Measurements from ENCODE around the gene PARD6A. TPM values are rescaled to one million over a fixed set of nuclear protein-coding genes. Genes with fewer than 3 reads are reported as not detected.

The PARD6A gene
- polyA plus RNA-seq, 1 donor (not counting 4 experiments of a cell fraction or from before 2014, with no cell fraction given): 0.20 TPM

DNA sequence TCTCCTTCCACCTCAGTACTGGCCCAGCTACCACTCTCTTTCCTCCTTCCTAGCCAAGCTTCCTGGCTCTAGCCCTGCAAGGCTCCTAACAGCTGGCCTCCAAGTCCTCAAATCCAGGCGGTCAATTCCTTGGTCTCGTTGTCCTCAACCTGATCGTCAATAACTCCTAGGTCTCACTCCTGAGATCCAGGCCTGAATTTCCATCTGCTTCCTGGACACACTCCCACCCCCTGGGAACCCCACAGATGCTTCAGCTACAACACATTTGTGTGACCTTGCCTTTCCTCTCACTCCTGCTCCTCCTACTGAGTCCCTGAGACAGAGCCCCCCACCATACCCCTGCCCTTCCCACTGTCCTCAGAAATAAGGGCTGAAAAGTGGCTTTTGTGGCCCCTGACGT is 3.5 kb downstream of the PARD6A start:
- dilution Hi-C loops (cut with MboI; ENCODE audit: extremely low pct_ligation_motif_present, low sequenced_read_pairs): no loop called here
- no peak overlapping the region for H3K4me3 ChIP-seq (ENCODE audit: control insufficient read depth in 2 of 3, extremely low read depth in 1 of 3, insufficient read depth in 2 of 3, low read depth in 1 of 3, low read length in 3 of 3)
- H3K4me2 ChIP-seq (ENCODE audit: control insufficient read depth, extremely low read depth, insufficient read depth, low read depth, low read length): no peak overlapping the region
- peaks cover 6% of the 10 kb centered on the region for H3K79me2 ChIP-seq (ENCODE audit: control insufficient read depth, insufficient read depth, low read length)
- FAIRE-seq: no peak
- H3K9ac ChIP-seq (ENCODE audit: control insufficient read depth, extremely low read depth, insufficient read depth, low read length): no peak overlapping the region
- no peaks in the 10 kb centered on the region for H3K9me3 ChIP-seq (ENCODE audit: control insufficient read depth, low read depth, low read length)
- TF ChIP-seq EZH2 (IDR thresholded peaks at IDR 0.05; ENCODE audit: low read length) (no peak), CTCF (optimal IDR thresholded peaks at IDR 0.05 in 1 of 3, IDR thresholded peaks at IDR 0.05 in 1 of 3, conservative IDR thresholded peaks at IDR 0.05 in 1 of 3; ENCODE audit: extremely low read depth in 1 of 3, insufficient read depth in 2 of 3, low read length in 3 of 3) (no peak)
- H4K20me1 ChIP-seq (ENCODE audit: control insufficient read depth, extremely low read depth, insufficient read depth, low read length): no peaks in the 10 kb centered on the region
- no peak overlapping the region for H2AFZ ChIP-seq (ENCODE audit: control insufficient read depth, low read length)
- H3K27me3 ChIP-seq (ENCODE audit: control insufficient read depth, extremely low read depth, insufficient read depth, low read length): no peaks in the 10 kb centered on the region
- H3K36me3 ChIP-seq (ENCODE audit: control insufficient read depth in 2 of 2, extremely low read depth in 1 of 2, insufficient read depth in 2 of 2, low read length in 2 of 2): peaks cover 1 to 5% of the 10 kb centered on the region in 2 experiments
- H3K9me1 ChIP-seq (ENCODE audit: control insufficient read depth, extremely low read depth, insufficient read depth, low read length): no peaks in the 10 kb centered on the region
- peaks cover 15% of the 10 kb centered on the region for H3K4me1 ChIP-seq (ENCODE audit: control insufficient read depth, extremely low read depth, insufficient read depth, low read length)
- no peak overlapping the region for H3K27ac ChIP-seq (ENCODE audit: control insufficient read depth, insufficient read depth, low read length)
- DNase-seq (ENCODE audit: low read depth, low spot score): no peak

DNA sequence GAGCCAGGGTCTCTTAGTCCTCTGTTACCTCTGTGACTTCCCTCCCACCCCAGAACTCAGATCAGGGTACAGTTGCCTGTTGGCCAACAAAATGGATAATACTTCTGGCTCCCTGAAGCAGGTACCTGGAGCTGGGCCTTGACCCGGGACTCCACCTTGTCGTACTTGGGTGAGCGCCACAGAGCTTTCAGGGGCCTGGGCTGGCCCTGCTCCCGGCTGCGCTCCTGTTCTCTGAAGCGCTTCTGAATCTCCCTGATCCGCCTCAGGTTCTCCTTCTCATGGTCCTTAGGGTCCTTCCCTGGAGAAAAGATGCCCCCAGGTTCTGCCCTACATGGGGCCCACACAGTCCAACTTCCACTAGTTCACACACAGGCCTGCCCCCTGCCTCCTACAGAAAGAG is 4.1 kb downstream of the PARD6A start:
- H3K9ac ChIP-seq (ENCODE audit: control insufficient read depth, extremely low read depth, insufficient read depth, low read length): no peak overlapping the region
- H3K27me3 ChIP-seq (ENCODE audit: control insufficient read depth, extremely low read depth, insufficient read depth, low read length): no peaks in the 10 kb centered on the region
- no peak for FAIRE-seq
- no peaks in the 10 kb centered on the region for H3K9me1 ChIP-seq (ENCODE audit: control insufficient read depth, extremely low read depth, insufficient read depth, low read length)
- H3K4me3 ChIP-seq (ENCODE audit: control insufficient read depth in 2 of 3, extremely low read depth in 1 of 3, insufficient read depth in 2 of 3, low read depth in 1 of 3, low read length in 3 of 3): no peak overlapping the region
- no peak overlapping the region for H3K4me2 ChIP-seq (ENCODE audit: control insufficient read depth, extremely low read depth, insufficient read depth, low read depth, low read length)
- H3K27ac ChIP-seq (ENCODE audit: control insufficient read depth, insufficient read depth, low read length): no peak overlapping the region
- H3K9me3 ChIP-seq (ENCODE audit: control insufficient read depth, low read depth, low read length): no peaks in the 10 kb centered on the region
- no peak for DNase-seq (ENCODE audit: low read depth, low spot score)
- H3K4me1 ChIP-seq (ENCODE audit: control insufficient read depth, extremely low read depth, insufficient read depth, low read length): peaks cover 14% of the 10 kb centered on the region
- peaks cover 1 to 5% of the 10 kb centered on the region in 2 experiments for H3K36me3 ChIP-seq (ENCODE audit: control insufficient read depth in 2 of 2, extremely low read depth in 1 of 2, insufficient read depth in 2 of 2, low read length in 2 of 2)
- no peak overlapping the region for H2AFZ ChIP-seq (ENCODE audit: control insufficient read depth, low read length)
- dilution Hi-C loops (cut with MboI; ENCODE audit: extremely low pct_ligation_motif_present, low sequenced_read_pairs): no loop called here
- H4K20me1 ChIP-seq (ENCODE audit: control insufficient read depth, extremely low read depth, insufficient read depth, low read length): no peaks in the 10 kb centered on the region
- H3K79me2 ChIP-seq (ENCODE audit: control insufficient read depth, insufficient read depth, low read length): no peaks in the 10 kb centered on the region
- TF ChIP-seq EZH2 (IDR thresholded peaks at IDR 0.05; ENCODE audit: low read length): no peak
- TF ChIP-seq CTCF (optimal IDR thresholded peaks at IDR 0.05 in 1 of 3, IDR thresholded peaks at IDR 0.05 in 1 of 3, conservative IDR thresholded peaks at IDR 0.05 in 1 of 3; ENCODE audit: extremely low read depth in 1 of 3, insufficient read depth in 2 of 3, low read length in 3 of 3): no peak

All from keratinocyte (primary cell).